GM19455 (cell line): ENCODE measurements around the gene TWIST2.

Experiments used
- ATAC-seq: cut with Tn5 transposase; IDR thresholded peaks from one replicate; pipeline ENCODE4 v1.9.1; 2021; ENCODE audit not compliant: unreplicated experiment

Gene TWIST2

GRCh38 chr2:238936162-238937052 is 88.5 kb downstream of the TWIST2 start:
- no peak for ATAC-seq

- ATAC-seq: no peak
Measured at GRCh38 chr2:238938003-238938400, 90.1 kb downstream of the TWIST2 start.

GRCh38 chr2:238938401-238939055 is 90.6 kb downstream of the TWIST2 start:
- no peak for ATAC-seq

- no peak for ATAC-seq
Measured at GRCh38 chr2:238939074-238939473, 91.2 kb downstream of the TWIST2 start.

- ATAC-seq: no peak
Measured at GRCh38 chr2:238939521-238940403, 91.9 kb downstream of the TWIST2 start.

- no peak for ATAC-seq
Measured at GRCh38 chr2:238940806-238941205, 92.9 kb downstream of the TWIST2 start.

GRCh38 chr2:238941262-238941792 is 93.4 kb downstream of the TWIST2 start:
- no peak for ATAC-seq

- no peak for ATAC-seq
Measured at GRCh38 chr2:238942080-238942725, 94.3 kb downstream of the TWIST2 start.

GRCh38 chr2:238942726-238943300 is 94.9 kb downstream of the TWIST2 start:
- no peak for ATAC-seq

GRCh38 chr2:238943338-238944067 is 95.6 kb downstream of the TWIST2 start:
- ATAC-seq: no peak

- ATAC-seq: no peak
Measured at GRCh38 chr2:238945433-238946150, 97.7 kb downstream of the TWIST2 start.

- ATAC-seq: no peak
Measured at GRCh38 chr2:238946318-238947242, 98.7 kb downstream of the TWIST2 start.

GRCh38 chr2:238947243-238947760 is 99.4 kb downstream of the TWIST2 start:
- ATAC-seq: no peak

- ATAC-seq: no peak
Measured at GRCh38 chr2:238947920-238948710, 100.2 kb downstream of the TWIST2 start.

GRCh38 chr2:238948765-238949641 is 101.1 kb downstream of the TWIST2 start:
- no peak for ATAC-seq
